T-helper 2 cell treated with Interferon-gamma antibody and Interleukin-4, amounts not matched to agents 100 ng/mL and 5 ng/mL, for 36 hours (primary cell): ENCODE results near the gene BTNL9. TPM values are rescaled to one million over a fixed set of nuclear protein-coding genes. Genes with fewer than 3 reads are reported as not detected.
"Not testable (repeated sequence)": the region's sequence is repeated elsewhere in the genome, so short reads cannot be mapped to it uniquely, and the experiment has no call there.

Source experiments
- intact Hi-C: fragments of 100-400 bp; cut with micrococcal nuclease; formaldehyde crosslinking; loops from one replicate; pipeline ENCODE4 v1.15.1; 2023
- total RNA-seq: library from RNA; stranded (reverse); gene quantifications from 2 replicates; pipeline ENCODE4 v1.2.3, GENCODE V29; 2022

Gene BTNL9
- total RNA-seq, 1 donor from 2014 or later = not detected

DNA sequence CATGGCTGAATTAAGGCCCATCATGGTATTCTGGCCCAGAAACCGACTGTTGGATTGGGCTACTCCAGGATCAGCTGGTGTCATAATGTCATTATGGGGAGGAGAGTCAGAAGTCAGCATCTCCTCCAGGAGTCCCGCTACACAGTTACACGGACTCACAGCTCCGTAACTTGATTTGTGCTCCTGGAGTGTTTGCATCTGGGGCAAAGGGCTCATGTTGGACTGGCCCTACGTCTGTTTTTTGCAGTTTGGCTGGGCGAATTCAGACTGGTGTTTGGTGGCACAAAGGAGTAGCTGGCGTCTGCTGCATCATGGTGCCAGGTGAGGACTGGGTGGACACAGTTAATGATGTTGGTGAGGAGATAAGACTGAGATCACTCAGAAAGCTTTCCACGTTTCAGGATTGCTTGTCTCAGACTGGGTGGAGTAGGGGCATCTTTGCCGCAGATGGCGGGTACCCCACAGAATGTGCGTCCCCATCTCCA is 59.6 kb downstream of the BTNL9 start:
- intact Hi-C loops = no loop called here

DNA sequence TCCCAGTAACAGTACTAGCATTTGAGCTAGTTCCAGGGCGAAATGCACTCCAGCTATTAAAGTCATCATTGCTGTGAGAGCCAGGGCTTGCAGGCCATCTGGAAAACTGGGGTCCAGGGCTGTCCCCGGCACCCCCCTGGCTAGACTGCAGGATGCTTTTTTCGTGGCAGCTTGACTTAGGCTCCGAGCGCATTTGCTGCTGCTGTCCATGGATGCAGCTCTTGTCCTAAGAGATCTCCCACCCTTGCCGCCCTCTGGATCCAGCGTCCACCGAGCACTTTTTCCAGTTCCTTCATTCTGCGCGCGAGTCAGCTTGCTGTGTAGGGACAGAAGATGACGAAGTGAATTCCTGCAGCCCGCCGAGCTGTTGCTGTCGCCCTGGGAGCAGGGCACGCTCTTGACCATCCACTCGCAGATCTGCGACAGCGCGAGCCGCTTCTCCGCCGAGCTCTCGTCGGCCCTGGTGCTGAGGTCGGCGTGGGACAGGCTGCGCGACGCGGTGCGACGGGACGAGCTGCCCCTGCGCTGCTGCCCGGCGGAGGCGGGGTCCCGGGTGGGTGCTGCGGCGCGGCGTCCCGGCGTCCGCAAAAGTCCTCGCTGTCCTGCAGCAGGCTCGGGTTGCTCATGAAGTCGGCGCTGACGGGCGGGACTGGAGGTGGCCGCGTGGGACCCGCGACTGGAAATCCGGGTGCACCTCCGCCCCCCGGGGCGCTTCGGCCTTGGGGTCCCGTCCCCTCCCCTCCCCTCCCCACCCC is 60.2 kb downstream of the BTNL9 start:
- intact Hi-C loops = no loop called here

DNA sequence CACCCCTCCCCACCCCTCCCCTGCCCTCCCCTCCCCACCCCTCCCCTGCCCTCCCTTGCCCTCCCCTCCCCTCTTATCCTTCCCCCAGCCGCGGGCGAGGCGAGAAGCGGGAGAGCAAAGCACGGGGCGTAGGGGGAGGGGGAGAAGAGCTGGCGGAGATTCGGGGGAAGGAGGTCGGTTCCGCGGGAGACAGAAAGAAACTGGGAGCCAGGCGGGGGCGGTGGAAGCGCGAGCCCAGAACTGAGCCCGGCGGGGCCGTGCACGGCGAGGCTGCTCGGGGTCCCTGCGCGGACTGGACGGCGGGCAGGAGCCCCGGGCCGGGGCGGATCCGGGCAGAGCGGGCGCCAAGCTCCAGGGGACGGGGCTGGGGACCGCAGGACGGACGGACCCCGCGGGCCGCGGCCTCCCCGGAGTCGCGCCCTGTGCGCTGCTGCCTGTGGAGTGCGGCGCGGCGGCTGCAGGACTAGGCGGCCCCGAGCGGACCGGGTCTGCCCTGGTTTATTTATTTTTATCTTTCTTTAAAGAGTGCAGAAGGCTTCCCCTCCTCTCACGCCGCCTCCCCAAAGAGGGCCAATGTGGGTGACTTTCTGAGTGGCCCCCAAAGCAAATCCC is 61.1 kb downstream of the BTNL9 start:
- intact Hi-C loops = not testable (repeated sequence)

DNA sequence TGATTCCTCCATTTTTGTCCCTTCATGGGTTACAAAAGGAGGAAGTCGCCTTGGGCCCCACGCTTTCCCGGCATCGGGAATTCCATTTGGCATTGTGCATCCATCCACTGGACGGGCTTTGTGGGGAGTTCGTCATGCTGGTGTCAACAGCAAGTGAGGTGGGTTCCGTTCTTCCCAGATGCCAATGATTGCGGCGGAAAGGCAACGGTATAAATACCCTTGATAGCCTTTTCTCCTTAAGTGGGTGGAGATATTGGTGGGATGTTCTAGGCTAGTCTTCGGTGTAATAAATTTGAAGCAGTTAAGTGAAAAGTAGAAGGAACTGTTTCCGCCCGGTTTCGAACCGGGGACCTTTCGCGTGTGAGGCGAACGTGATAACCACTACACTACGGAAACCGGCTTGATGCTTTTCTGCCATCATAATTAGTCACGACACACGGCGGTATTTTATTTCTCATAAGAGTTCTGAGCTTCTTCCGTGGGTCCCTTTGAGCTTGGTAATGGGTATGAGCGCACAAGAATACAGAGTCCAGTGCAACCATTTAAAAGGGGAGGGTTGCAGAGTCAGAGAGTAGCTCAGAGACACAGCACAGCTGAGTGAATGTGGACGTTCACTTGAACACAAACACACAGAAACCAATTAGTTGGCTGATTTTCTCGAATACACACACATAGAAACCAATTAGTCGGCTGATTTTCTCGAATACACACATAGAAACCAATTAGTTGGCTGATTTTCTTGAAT is 62.0 kb downstream of the BTNL9 start:
- intact Hi-C loops = not testable (repeated sequence)

DNA sequence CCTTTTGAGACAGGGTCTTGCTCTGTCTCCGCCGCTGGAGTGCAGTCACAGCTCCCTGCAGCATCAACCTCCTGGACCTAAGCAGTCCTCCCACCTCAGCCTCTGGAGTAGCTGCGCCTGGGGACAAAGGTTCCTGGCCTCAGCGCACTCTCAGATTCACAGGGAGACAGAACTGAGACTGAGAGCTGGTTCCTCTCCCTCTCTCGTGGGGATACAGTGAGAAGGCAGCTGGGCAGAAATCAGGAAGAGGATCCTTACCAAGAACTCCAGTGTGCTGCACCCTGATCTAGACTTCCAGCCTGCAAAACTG is 64.1 kb downstream of the BTNL9 start:
- intact Hi-C loops = not testable (repeated sequence)

DNA sequence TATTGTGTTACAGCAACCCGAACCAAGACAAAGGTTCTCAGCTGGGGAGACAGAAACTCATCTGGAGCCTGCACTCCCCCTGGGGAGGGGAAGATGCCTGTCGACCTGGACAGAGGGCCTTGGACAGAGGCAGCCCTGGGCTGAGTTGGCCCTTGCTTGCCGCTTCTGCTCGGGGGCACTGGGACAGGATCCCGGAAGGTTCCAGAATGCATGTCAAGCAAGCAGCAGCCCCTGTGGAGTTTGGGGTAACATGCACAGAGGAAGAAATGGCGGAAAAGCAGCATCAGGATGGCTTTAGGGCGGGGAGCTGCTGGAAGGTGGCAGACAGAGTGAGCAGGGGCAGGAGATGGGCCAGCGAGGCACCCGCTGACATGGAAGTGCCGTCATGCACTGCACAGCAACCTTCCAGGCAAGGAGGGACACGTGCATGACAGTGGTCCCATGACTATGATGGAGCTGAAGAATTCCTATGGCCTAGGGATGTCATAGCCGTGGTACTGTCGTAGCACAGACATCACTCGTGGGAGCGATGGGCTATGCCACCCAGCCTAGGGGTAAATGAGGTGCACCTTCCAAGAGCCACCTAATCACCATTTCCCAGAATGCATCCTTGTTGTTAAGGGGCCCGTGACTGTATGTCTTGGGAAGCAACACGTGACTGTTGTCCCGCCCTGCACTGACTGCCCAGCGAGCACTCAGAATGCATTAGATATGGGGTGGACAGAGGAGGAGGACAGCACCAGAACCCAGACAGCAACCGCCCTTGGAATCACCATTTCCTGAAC is 64.7 kb downstream of the BTNL9 start:
- intact Hi-C loops = not testable (repeated sequence)

DNA sequence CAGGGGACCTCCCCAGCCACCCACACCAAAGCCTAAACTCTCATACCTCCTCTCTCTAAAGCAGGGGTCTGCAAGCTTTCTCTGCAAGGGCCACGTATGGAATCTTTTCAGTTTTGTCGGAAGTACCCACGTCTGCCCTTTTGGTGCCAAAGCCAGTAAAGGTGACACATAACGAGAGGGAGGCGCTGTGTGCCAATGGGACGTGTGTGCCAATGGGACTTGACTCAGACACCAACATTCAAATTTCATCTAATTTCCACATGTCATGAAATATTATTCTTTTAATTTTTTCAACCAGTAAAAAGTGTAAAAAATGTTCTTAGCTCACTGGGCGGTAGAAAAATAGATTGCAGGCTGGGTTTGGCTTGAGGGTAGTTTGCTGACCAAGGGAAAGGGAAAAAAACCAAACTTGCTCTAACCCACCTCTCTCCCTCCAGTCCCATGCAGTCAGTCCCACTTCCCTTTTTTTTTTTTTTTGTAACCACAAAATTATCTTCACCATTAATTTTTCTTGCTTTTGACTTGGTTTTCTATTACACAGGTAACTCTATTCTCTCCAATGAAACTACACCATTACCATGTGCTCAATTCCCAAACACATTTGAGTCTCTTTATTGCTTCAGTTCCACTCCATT is 65.4 kb downstream of the BTNL9 start:
- intact Hi-C loops = no loop called here

DNA sequence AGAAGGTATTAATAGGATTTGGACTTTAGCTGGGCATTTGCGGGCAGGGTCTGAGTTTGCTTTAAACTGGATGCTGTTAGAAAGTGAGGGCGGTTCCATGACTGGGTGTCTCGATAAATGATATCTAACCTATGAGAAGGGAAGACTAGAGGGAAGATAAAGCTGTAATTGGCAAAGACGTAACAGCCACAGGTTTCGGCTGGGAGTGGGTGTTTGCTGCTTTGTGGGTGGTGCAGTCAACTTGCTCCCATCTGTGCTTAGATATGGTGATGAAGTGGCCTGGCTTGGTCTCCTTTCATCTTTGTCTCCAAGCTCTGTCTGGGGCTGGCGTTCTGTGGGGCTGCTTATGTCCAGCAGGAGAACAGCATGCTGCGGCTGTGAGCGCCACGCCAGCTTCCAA is 67.6 kb downstream of the BTNL9 start:
- intact Hi-C loops = no loop called here

DNA sequence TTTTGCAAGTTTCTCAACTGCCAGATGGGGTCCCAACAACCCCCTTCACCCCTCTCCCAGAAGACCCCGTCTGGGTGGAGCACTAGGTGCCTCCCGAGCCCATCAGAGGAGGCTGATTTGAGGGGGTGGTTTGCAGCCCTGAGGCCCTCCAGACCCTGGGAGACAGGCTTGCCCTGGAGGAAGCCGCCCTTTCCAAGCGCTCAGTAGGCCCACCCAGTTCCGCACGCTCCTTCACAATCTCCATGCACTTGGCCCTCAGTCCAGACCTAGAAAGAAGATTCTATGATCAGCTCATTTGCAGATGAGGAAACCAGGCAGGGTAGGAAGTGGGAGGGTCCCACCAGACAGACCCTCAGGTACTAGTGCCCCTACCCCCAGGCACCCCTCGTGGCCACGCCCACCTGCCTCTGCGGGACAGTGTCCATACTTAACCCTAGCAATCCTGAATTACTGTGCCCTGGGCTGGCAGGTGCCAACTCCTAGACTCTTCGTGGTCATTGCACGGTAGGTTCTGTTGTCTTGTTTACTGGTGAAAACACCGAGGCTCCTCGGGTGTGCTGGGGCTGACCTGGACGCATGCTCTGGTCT is 68.6 kb downstream of the BTNL9 start:
- intact Hi-C loops = no loop called here

DNA sequence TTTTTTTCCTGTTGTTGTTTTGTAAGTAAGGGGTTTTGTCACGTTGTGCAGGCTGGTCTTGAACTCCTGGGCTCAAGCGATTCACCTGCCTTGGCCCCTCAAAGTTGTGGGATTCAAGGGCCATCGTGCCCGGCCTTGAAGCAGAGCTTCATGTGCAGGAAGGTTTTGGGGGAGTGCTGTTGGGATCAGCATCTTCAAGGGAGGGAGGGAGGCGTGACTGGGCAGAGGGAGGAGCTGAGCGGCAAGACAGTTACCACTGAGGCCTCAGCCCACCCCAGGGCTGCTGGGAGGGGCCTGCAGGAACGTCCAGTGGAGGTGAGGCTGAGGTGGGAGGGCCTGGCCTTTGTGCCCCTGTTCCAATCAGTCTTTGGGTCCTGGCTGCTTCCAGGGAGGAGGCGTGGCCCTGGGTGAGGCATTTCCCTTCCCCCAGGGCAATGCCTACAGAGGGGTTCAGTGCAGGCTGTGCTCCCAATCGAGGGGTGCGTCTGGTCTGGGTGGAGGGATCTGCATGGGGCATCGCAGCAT is 69.5 kb downstream of the BTNL9 start:
- intact Hi-C loops = no loop called here

DNA sequence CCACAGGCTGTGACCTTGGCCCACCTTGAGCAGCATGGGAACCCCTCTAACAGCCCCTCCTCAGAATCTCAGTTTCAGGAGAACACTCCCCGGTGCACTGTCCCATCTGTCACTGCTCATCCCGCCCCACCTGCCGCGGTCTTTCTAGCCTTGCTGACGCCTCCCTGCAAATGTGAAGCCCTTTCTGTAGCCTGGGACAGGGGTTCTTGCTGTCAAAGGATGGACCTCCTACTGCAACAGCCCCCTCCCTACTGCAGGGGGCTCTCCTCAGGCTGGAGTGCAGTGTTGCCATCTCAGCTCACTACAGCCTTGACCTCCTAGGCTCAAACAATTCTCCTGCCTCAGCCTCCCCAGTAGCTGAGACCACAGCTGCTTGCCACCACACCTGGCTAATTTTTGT is 70.9 kb downstream of the BTNL9 start:
- intact Hi-C loops = no loop called here

Other genes starting within 250 kb of the BTNL9 start
- 124 and 126 TPM in 2 replicates for gene MGAT1, start 237.5 kb upstream of the BTNL9 start, total RNA-seq
- 26.9 and 29.2 TPM in 2 replicates for gene ZFP62, start 179.0 kb upstream of the BTNL9 start, total RNA-seq
- not detected in 2 replicates for gene BTNL8, start 141.1 kb upstream of the BTNL9 start, total RNA-seq
- gene BTNL3, start 51.4 kb upstream of the BTNL9 start, total RNA-seq = not detected in 2 replicates
- not detected in 2 replicates for gene OR2V1, start 90.9 kb downstream of the BTNL9 start, total RNA-seq
- not detected in 2 replicates for gene OR2V2, start 107.3 kb downstream of the BTNL9 start, total RNA-seq
- 0.66 and 1.0 TPM in 2 replicates for gene TRIM7, start 164.9 kb downstream of the BTNL9 start, total RNA-seq
- 34.6 and 38.5 TPM in 2 replicates for gene TRIM41, start 183.0 kb downstream of the BTNL9 start, total RNA-seq
- 1,850 and 1,865 TPM in 2 replicates for gene RACK1, start 203.6 kb downstream of the BTNL9 start, total RNA-seq
- 20.7 and 22.8 TPM in 2 replicates for gene TRIM52, start 220.9 kb downstream of the BTNL9 start, total RNA-seq